C4-2B (cell line): ENCODE results near the gene RBM26.

Source experiments
- ZFX ChIP-seq: fragments of 450-650 bp; IDR thresholded peaks from 2 replicates; pipeline ENCODE4 v1.6.1; 2017
- TF ChIP-seq, protein P1 (sequence below): fragments of 450-650 bp; conservative IDR thresholded peaks from 2 replicates; pipeline ENCODE4 v1.5.1; 2017; ENCODE audit warnings: mild to moderate bottlenecking

DNA sequence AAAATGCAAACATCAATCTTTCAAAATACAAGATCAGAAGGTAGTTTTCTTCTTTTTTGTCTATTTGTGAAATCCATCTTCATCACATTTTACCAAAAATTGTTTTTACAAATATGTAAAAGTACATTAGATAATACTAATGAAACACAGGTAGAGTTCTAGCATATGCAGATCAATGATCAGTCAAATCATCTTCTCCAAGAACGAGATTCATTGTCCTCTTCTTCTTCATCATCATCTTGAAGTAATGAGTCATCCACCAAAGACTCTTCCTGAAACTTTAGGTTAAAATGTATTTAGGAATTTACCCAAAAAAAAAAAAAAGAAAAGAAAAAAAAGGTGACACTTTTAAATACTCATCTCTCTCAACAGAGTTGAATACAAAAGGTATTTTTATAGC lies 85.6 kb downstream of the RBM26 start:
- TF ChIP-seq, protein P1, sequence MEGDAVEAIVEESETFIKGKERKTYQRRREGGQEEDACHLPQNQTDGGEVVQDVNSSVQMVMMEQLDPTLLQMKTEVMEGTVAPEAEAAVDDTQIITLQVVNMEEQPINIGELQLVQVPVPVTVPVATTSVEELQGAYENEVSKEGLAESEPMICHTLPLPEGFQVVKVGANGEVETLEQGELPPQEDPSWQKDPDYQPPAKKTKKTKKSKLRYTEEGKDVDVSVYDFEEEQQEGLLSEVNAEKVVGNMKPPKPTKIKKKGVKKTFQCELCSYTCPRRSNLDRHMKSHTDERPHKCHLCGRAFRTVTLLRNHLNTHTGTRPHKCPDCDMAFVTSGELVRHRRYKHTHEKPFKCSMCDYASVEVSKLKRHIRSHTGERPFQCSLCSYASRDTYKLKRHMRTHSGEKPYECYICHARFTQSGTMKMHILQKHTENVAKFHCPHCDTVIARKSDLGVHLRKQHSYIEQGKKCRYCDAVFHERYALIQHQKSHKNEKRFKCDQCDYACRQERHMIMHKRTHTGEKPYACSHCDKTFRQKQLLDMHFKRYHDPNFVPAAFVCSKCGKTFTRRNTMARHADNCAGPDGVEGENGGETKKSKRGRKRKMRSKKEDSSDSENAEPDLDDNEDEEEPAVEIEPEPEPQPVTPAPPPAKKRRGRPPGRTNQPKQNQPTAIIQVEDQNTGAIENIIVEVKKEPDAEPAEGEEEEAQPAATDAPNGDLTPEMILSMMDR: no peak
- TF ChIP-seq ZFX: no peak
